ENCODE data around the gene TLK2. TPM values are rescaled to one million over a fixed set of nuclear protein-coding genes. Genes with fewer than 3 reads are reported as not detected.

The TLK2 gene
- polyA plus RNA-seq, 1 donor from 2014 or later: 63.9 TPM

- Histone ChIP-seq H3K9me2 (ENCODE audit: insufficient read depth, low read length) (no peaks in the 10 kb centered on the region), H3K9me3 (ENCODE audit: low read length) (no peaks in the 10 kb centered on the region), H3K27me3 (ENCODE audit: insufficient read depth, low read depth, low read length) (no peaks in the 10 kb centered on the region), H3K9ac (ENCODE audit: low read length) (no peak overlapping the region), H3K27ac (ENCODE audit: low read length) (no peak overlapping the region), H3K4me3 (ENCODE audit: low read length) (no peak overlapping the region), H3K79me2 (replicated peaks; ENCODE audit: insufficient read depth, low read length) (no peaks in the 10 kb centered on the region), H3K4me2 (ENCODE audit: low read length) (no peak overlapping the region), H2AFZ (ENCODE audit: low read depth, low read length) (no peak overlapping the region), H4K20me1 (ENCODE audit: insufficient read depth) (no peaks in the 10 kb centered on the region), H3F3A (ENCODE audit: insufficient read depth, low read length, poor library complexity, severe bottlenecking) (no peaks in the 10 kb centered on the region), H3K36me3 (ENCODE audit: insufficient read depth, low read length) (no peaks in the 10 kb centered on the region)
- no peak for TF ChIP-seq SMC3 (conservative IDR thresholded peaks at IDR 0.05; ENCODE audit: poor library complexity)
- no peak for TF ChIP-seq MXI1 (conservative IDR thresholded peaks at IDR 0.05; ENCODE audit: poor library complexity, severe bottlenecking)
- no peak for TF ChIP-seq POLR2AphosphoS5 (IDR thresholded peaks at IDR 0.05)
- TF ChIP-seq CTCF (IDR thresholded peaks at IDR 0.05; ENCODE audit: poor library complexity, severe bottlenecking): no peak
- no peak for TF ChIP-seq EZH2 (IDR thresholded peaks at IDR 0.05; ENCODE audit: borderline replicate concordance, insufficient read depth, low read length, poor library complexity, severe bottlenecking)
- no peak for TF ChIP-seq TAF1 (IDR thresholded peaks at IDR 0.05; ENCODE audit: low read depth)
- TF ChIP-seq REST (IDR thresholded peaks at IDR 0.05; ENCODE audit: borderline replicate concordance): no peak
- TF ChIP-seq RAD21 (conservative IDR thresholded peaks at IDR 0.05): no peak
- TF ChIP-seq EP300 (conservative IDR thresholded peaks at IDR 0.05; ENCODE audit: poor library complexity, severe bottlenecking): no peak
Measured at GRCh38 chr17:62576382-62576781, 97.8 kb downstream of the TLK2 start.

- Histone ChIP-seq H3K9ac (ENCODE audit: low read length) (no peak overlapping the region), H3K9me2 (ENCODE audit: insufficient read depth, low read length) (no peaks in the 10 kb centered on the region), H3K36me3 (ENCODE audit: insufficient read depth, low read length) (no peaks in the 10 kb centered on the region), H3F3A (ENCODE audit: insufficient read depth, low read length, poor library complexity, severe bottlenecking) (no peaks in the 10 kb centered on the region), H2AFZ (ENCODE audit: low read depth, low read length) (no peak overlapping the region), H3K4me3 (ENCODE audit: low read length) (no peak overlapping the region), H3K9me3 (ENCODE audit: low read length) (no peaks in the 10 kb centered on the region), H3K79me2 (replicated peaks; ENCODE audit: insufficient read depth, low read length) (no peaks in the 10 kb centered on the region), H3K27me3 (ENCODE audit: insufficient read depth, low read depth, low read length) (no peaks in the 10 kb centered on the region), H3K27ac (ENCODE audit: low read length) (no peak overlapping the region), H4K20me1 (ENCODE audit: insufficient read depth) (no peaks in the 10 kb centered on the region), H3K4me2 (ENCODE audit: low read length) (no peak overlapping the region)
- TF ChIP-seq TAF1 (IDR thresholded peaks at IDR 0.05; ENCODE audit: low read depth) (no peak), MXI1 (conservative IDR thresholded peaks at IDR 0.05; ENCODE audit: poor library complexity, severe bottlenecking) (no peak), SMC3 (conservative IDR thresholded peaks at IDR 0.05; ENCODE audit: poor library complexity) (no peak), RAD21 (conservative IDR thresholded peaks at IDR 0.05) (no peak), EZH2 (IDR thresholded peaks at IDR 0.05; ENCODE audit: borderline replicate concordance, insufficient read depth, low read length, poor library complexity, severe bottlenecking) (no peak), REST (IDR thresholded peaks at IDR 0.05; ENCODE audit: borderline replicate concordance) (no peak), EP300 (conservative IDR thresholded peaks at IDR 0.05; ENCODE audit: poor library complexity, severe bottlenecking) (no peak), CTCF (IDR thresholded peaks at IDR 0.05; ENCODE audit: poor library complexity, severe bottlenecking) (no peak), POLR2AphosphoS5 (IDR thresholded peaks at IDR 0.05) (no peak)
Measured at GRCh38 chr17:62578757-62579487, 100.3 kb downstream of the TLK2 start.

Measured in neural cell (in vitro differentiated cells).